Measurements from ENCODE around the gene ARHGEF28.

The ARHGEF28 gene

DNA sequence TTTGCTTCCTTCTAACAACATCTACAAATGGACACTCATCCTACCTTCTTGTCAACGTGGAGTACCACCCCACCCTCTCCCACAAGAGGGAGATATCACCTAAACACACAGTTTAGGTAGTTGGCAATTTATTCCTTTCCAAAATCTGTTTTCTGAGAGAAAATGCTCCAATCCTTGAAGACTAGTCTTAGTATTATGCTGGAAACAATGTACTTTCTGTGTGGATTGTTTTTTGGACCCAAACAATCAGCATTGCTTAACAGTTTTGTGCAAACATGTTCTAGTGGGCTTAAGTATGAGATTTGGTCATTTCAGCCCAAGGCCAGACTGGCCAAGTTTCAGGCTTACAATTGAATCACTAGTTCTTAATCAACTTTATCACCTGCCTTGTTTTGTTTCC, 359.1 kb downstream of the ARHGEF28 start:
- FAIRE-seq, result no peak
- DNase-seq (ENCODE audit: insufficient read length), result no peak
- TF ChIP-seq POLR2A (IDR thresholded peaks at IDR 0.05; ENCODE audit: low read depth, low read length), result no peak
- no peak for TF ChIP-seq TAF1 (IDR thresholded peaks at IDR 0.05; ENCODE audit: borderline replicate concordance, low read depth, low read length)
- TF ChIP-seq POLR2AphosphoS5 (IDR thresholded peaks at IDR 0.05; ENCODE audit: low read depth, low read length), result no peak

- no peak for DNase-seq (ENCODE audit: insufficient read length)
- TF ChIP-seq TAF1 (IDR thresholded peaks at IDR 0.05; ENCODE audit: borderline replicate concordance, low read depth, low read length) (no peak), POLR2AphosphoS5 (IDR thresholded peaks at IDR 0.05; ENCODE audit: low read depth, low read length) (no peak), POLR2A (IDR thresholded peaks at IDR 0.05; ENCODE audit: low read depth, low read length) (no peak)
- FAIRE-seq, result no peak
Observed at GRCh38 chr5:73986729-73987128, 360.7 kb downstream of the ARHGEF28 start.

GRCh38 chr5:73987915-73988314, 361.9 kb downstream of the ARHGEF28 start:
- no peak for DNase-seq (ENCODE audit: insufficient read length)
- no peak for TF ChIP-seq POLR2A (IDR thresholded peaks at IDR 0.05; ENCODE audit: low read depth, low read length)
- no peak for TF ChIP-seq TAF1 (IDR thresholded peaks at IDR 0.05; ENCODE audit: borderline replicate concordance, low read depth, low read length)
- TF ChIP-seq POLR2AphosphoS5 (IDR thresholded peaks at IDR 0.05; ENCODE audit: low read depth, low read length), result no peak
- no peak for FAIRE-seq

GRCh38 chr5:73989956-73990355, 364.0 kb downstream of the ARHGEF28 start:
- TF ChIP-seq TAF1 (IDR thresholded peaks at IDR 0.05; ENCODE audit: borderline replicate concordance, low read depth, low read length) (no peak), POLR2AphosphoS5 (IDR thresholded peaks at IDR 0.05; ENCODE audit: low read depth, low read length) (no peak), POLR2A (IDR thresholded peaks at IDR 0.05; ENCODE audit: low read depth, low read length) (no peak)
- DNase-seq (ENCODE audit: insufficient read length), result no peak

More at GRCh38 chr5:73989956-73990355, 364.0 kb downstream of the ARHGEF28 start:
- FAIRE-seq, result no peak
